ENCODE data around the gene CNTRL. TPM values are rescaled to one million over a fixed set of nuclear protein-coding genes. Genes with fewer than 3 reads are reported as not detected.
"Not testable (repeated sequence)": the region's sequence is repeated elsewhere in the genome, so short reads cannot be mapped to it uniquely, and the experiment has no call there.

CNTRL gene
- total RNA-seq, 1 experiment from 2014 or later, result 11.2 TPM

DNA sequence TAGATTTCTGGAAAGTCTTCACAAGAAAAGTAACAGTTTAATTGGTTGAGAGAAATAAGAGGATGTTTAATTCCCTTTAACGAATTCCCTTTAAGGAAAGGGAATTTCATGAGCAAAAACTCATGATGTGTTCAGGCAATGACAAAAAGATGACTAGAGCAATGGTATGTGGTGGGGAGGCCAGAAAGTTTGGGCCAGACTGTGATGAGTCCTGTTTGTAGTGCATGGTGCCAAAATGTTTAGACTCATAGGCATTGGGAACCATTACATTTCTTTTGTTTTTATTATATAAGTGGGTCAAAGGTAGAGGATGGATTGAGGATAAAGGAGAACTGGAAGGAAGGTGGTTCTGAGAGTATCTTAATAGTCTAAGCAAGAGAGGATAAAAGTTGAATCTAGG, 10.9 kb downstream of the CNTRL start:
- BruUV-seq (replicated peaks), result no TSS peak
- Mint-ChIP-seq H3K36me3 (ENCODE audit: insufficient read depth, unreplicated experiment) (no peaks in the 10 kb centered on the region), H3K4me3 (ENCODE audit: low read depth, unreplicated experiment) (no peak overlapping the region), H3K27me3 (ENCODE audit: unreplicated experiment) (no peaks in the 10 kb centered on the region), H3K9me3 (ENCODE audit: low read depth, unreplicated experiment) (no peaks in the 10 kb centered on the region), H3K4me1 (ENCODE audit: low read depth, unreplicated experiment) (no peaks in the 10 kb centered on the region), H3K27ac (ENCODE audit: unreplicated experiment) (no peak overlapping the region)
- intact Hi-C loops (cut with micrococcal nuclease; ENCODE audit: unreplicated experiment), result no loop called here
- DNase-seq, result no peak
- CTCF ChIA-PET, result no interaction called here
- TF ChIP-seq, protein P1, sequence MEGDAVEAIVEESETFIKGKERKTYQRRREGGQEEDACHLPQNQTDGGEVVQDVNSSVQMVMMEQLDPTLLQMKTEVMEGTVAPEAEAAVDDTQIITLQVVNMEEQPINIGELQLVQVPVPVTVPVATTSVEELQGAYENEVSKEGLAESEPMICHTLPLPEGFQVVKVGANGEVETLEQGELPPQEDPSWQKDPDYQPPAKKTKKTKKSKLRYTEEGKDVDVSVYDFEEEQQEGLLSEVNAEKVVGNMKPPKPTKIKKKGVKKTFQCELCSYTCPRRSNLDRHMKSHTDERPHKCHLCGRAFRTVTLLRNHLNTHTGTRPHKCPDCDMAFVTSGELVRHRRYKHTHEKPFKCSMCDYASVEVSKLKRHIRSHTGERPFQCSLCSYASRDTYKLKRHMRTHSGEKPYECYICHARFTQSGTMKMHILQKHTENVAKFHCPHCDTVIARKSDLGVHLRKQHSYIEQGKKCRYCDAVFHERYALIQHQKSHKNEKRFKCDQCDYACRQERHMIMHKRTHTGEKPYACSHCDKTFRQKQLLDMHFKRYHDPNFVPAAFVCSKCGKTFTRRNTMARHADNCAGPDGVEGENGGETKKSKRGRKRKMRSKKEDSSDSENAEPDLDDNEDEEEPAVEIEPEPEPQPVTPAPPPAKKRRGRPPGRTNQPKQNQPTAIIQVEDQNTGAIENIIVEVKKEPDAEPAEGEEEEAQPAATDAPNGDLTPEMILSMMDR (IDR thresholded peaks at IDR 0.05; ENCODE audit: unreplicated experiment), result no peak

DNA sequence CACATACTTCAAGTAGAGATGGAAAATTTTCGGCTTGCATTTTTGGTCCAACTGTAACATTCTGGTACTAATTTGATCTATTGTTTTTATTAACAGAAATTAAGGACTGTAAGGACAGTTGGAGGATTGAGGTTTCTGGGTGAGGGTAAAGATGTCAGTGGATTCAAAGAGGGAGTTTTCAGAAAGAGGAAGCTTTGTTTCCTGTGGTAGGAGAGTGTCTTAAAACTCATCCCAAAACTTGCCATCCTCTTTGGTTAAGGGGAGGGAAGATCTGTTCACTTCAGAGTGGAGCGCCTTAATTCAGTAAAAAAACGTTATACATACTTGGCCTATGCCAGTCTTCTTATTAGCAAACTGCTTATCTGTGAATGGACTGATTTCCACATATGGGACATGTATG, 13.8 kb downstream of the CNTRL start:
- no peak overlapping the region for H3K27ac Mint-ChIP-seq (ENCODE audit: unreplicated experiment)
- H3K9me3 Mint-ChIP-seq (ENCODE audit: low read depth, unreplicated experiment), result no peaks in the 10 kb centered on the region
- H3K36me3 Mint-ChIP-seq (ENCODE audit: insufficient read depth, unreplicated experiment), result no peaks in the 10 kb centered on the region
- H3K27me3 Mint-ChIP-seq (ENCODE audit: unreplicated experiment), result no peaks in the 10 kb centered on the region
- intact Hi-C loops (cut with micrococcal nuclease; ENCODE audit: unreplicated experiment), result no loop called here
- TF ChIP-seq, protein P1 (IDR thresholded peaks at IDR 0.05; ENCODE audit: unreplicated experiment), result no peak
- CTCF ChIA-PET, result no interaction called here
- H3K4me1 Mint-ChIP-seq (ENCODE audit: low read depth, unreplicated experiment), result no peaks in the 10 kb centered on the region
- BruUV-seq (replicated peaks), result no TSS peak
- DNase-seq, result no peak
- H3K4me3 Mint-ChIP-seq (ENCODE audit: low read depth, unreplicated experiment), result no peak overlapping the region

DNA sequence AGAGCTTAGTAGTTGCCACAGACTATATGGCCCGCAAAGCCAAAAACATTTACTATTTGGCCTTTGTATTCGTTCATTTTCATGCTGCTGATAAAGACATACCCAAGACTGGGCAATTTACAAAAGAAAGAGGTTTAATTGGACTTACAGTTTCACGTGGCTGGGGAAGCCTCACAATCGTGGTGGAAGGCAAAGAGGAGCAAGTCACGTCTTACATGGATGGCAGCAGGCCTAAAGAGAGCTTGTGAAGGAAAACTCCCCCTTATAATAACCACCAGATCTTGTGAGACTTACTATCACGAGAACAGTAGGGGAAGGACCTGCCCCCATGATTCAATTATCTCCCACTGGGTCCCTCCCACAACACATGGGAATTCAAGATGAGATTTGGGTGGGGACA, 16.0 kb downstream of the CNTRL start:
- H3K4me1 Mint-ChIP-seq (ENCODE audit: low read depth, unreplicated experiment); DNase-seq; H3K9me3 Mint-ChIP-seq (ENCODE audit: low read depth, unreplicated experiment); intact Hi-C loops (cut with micrococcal nuclease; ENCODE audit: unreplicated experiment); BruUV-seq (replicated peaks); H3K27me3 Mint-ChIP-seq (ENCODE audit: unreplicated experiment); H3K27ac Mint-ChIP-seq (ENCODE audit: unreplicated experiment); H3K4me3 Mint-ChIP-seq (ENCODE audit: low read depth, unreplicated experiment); H3K36me3 Mint-ChIP-seq (ENCODE audit: insufficient read depth, unreplicated experiment); CTCF ChIA-PET: not testable (repeated sequence)

DNA sequence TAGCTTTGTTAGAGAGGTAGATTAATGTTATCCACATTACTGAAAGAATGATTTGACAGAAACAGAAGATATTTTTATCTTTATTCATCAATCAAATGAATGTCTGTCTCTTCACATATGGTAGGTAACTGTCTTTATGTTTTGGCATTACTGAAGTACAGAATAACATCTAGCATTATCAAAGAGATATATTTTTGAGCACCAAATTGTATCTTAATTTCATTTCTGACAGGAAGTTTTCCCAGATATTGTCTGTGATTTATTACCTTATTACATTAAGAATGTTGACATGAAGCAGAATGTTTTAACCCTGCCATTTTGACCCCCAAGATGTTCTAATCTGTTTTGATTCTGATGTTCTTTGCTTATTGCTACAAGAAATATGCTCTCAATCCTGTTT, 20.3 kb downstream of the CNTRL start:
- H3K4me3 Mint-ChIP-seq (ENCODE audit: low read depth, unreplicated experiment), result no peak overlapping the region
- H3K27ac Mint-ChIP-seq (ENCODE audit: unreplicated experiment), result no peak overlapping the region
- TF ChIP-seq, protein P1 (IDR thresholded peaks at IDR 0.05; ENCODE audit: unreplicated experiment), result no peak
- CTCF ChIA-PET, result no interaction called here
- no peaks in the 10 kb centered on the region for H3K27me3 Mint-ChIP-seq (ENCODE audit: unreplicated experiment)
- no peaks in the 10 kb centered on the region for H3K4me1 Mint-ChIP-seq (ENCODE audit: low read depth, unreplicated experiment)
- no peaks in the 10 kb centered on the region for H3K36me3 Mint-ChIP-seq (ENCODE audit: insufficient read depth, unreplicated experiment)
- intact Hi-C loops (cut with micrococcal nuclease; ENCODE audit: unreplicated experiment), result no loop called here
- BruUV-seq (replicated peaks), result no TSS peak
- no peak for DNase-seq
- H3K9me3 Mint-ChIP-seq (ENCODE audit: low read depth, unreplicated experiment), result peaks cover 8% of the 10 kb centered on the region

DNA sequence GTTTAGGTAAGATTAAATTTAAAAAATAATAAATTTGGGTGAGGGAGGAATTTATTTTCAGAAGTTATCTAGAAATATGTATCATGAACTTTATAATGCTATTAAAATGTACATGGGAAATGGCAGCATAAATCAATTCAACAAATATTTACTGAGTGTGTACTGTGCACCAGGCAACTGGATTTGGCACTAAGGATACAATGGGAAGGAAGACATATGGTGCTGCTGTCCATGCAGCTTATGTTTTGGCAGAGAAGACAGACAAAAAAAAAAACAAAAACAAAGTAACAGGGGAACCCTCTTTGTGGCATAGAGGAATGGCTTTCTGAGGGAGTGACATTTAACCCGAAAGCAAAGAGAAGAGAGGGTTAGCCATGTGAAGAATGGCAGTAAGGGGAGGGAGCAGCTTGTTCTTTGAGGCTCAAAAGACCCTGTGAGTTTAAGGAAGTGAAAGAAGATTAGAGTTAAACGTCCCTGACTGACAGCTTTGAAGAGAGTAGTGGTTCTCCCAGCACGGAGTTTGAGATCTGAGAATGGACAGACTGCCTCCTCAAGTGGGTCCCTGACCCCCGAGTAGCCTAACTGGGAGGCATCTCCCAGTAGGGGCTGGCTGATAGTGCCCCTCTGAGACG, 23.9 kb downstream of the CNTRL start:
- DNase-seq, result no peak
- Mint-ChIP-seq H3K36me3 (ENCODE audit: insufficient read depth, unreplicated experiment) (no peaks in the 10 kb centered on the region), H3K4me1 (ENCODE audit: low read depth, unreplicated experiment) (no peaks in the 10 kb centered on the region), H3K9me3 (ENCODE audit: low read depth, unreplicated experiment) (peaks cover 11% of the 10 kb centered on the region), H3K4me3 (ENCODE audit: low read depth, unreplicated experiment) (no peak overlapping the region), H3K27ac (ENCODE audit: unreplicated experiment) (no peak overlapping the region), H3K27me3 (ENCODE audit: unreplicated experiment) (no peaks in the 10 kb centered on the region)
- intact Hi-C loops (cut with micrococcal nuclease; ENCODE audit: unreplicated experiment), result no loop called here
- CTCF ChIA-PET, result no interaction called here
- TF ChIP-seq, protein P1 (IDR thresholded peaks at IDR 0.05; ENCODE audit: unreplicated experiment), result no peak
- no TSS peak for BruUV-seq (replicated peaks)

DNA sequence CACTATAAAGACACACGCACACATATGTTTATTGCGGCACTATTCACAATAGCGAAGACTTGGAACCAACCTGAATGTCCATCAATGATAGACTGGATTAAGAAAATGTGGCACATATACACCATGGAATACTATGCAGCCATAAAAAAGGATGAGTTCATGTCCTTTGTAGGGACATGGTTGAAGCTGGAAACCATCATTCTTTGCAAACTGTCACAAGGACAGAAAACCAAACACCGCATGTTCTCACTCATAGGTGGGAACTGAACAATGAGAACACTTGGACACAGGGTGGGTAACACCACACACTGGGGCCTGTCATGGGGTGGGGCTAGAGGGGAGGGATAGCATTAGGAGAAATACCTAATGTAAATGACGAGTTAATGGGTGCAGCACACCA, 29.3 kb downstream of the CNTRL start:
- BruUV-seq (replicated peaks); DNase-seq; CTCF ChIA-PET; H3K9me3 Mint-ChIP-seq (ENCODE audit: low read depth, unreplicated experiment); H3K36me3 Mint-ChIP-seq (ENCODE audit: insufficient read depth, unreplicated experiment); H3K27me3 Mint-ChIP-seq (ENCODE audit: unreplicated experiment); H3K27ac Mint-ChIP-seq (ENCODE audit: unreplicated experiment); H3K4me1 Mint-ChIP-seq (ENCODE audit: low read depth, unreplicated experiment); H3K4me3 Mint-ChIP-seq (ENCODE audit: low read depth, unreplicated experiment); intact Hi-C loops (cut with micrococcal nuclease; ENCODE audit: unreplicated experiment): not testable (repeated sequence)

Data from Calu3 (cell line).